SK-N-MC (cell line): ENCODE measurements around the gene CTDSP2.

Experiments used
- EZH2 ChIP-seq: fragments of 200-600 bp; sonication (generic); IDR thresholded peaks from one replicate; pipeline ENCODE4 v1.6.1; 2017; ENCODE audit warnings: antibody characterized with exemption
- FOXP2 ChIP-seq: optimal IDR thresholded peaks from 2 replicates; pipeline ENCODE3; 2011; ENCODE audit warnings: mild to moderate bottlenecking, moderate library complexity; ENCODE audit not compliant: insufficient read depth; ENCODE audit errors: extremely low read length, control extremely low read depth
- POLR2AphosphoS5 ChIP-seq: IDR thresholded peaks from 2 replicates; pipeline ENCODE4 v1.6.1; 2012; ENCODE audit warnings: mild to moderate bottlenecking, low read depth, low read length, borderline replicate concordance

DNA sequence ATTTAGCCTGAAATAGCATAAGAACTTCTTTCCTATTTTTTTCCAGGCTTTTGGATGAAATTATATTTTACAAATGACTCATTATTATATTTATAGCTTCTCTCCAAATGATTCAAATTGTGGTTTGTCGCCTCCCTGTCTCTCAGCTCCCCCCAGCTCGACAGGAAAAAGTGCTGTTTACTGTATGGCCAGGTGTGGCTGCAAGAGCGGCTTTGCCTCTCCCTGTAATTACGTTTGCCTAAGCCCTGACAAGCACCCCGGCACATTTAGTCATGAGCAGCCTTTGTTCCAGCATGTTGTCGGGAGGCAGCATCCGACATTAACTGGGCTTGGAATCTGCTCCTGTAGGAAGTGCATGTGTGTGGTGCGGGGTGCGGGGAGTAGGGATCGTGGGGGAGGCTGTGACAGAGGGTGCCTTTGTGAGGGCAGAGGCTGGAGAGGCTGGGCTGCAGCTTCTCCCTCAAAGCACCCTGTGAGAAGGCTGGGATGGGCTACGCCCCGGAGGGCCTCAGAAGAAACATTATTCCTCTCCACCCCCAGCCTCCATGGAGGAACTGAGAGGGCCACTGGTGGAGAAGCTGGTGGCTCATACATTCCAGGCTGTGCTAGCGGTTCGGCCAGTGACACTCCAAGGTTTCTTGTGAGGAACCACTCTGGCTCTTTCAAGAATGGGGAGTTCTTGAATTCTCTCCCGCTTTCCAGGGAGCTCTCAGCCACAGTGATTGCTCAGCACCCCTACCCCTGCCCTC, 42.1 kb upstream of the CTDSP2 start:
- TF ChIP-seq EZH2 (no peak), POLR2AphosphoS5 (no peak), FOXP2 (no peak)
